ENCODE results near the gene SPATA31D4. TPM values are rescaled to one million over a fixed set of nuclear protein-coding genes. Genes with fewer than 3 reads are reported as not detected.

The SPATA31D4 gene
- total and polyA plus RNA-seq, 10 of the 15 experiments (the other 5 are each of a cell fraction or from before 2014, with no cell fraction given) = not detected

DNA sequence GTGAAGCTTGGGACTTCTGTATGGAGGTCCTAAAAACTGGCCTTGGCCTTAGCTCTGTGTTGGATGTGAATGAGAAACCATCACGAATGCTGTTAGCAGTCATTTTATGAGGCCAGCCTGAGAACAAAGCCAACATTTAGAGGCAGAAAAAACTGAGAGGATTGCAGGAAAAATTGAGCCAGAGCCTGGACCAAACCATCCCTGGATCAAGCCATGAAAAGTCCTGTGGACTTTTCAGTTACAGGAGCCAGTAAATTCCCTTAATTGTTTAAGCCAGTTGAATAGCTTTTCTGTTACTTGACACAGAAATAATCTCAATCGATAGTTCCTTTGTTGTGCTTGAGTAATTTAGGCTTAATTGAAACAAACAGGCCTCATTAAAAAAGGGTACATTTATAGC is 42.6 kb upstream of the SPATA31D4 start:
- RAD21 ChIA-PET (ENCODE audit: unreplicated experiment) = no interaction called here

More for the DNA sequence above, 42.6 kb upstream of the SPATA31D4 start:
- H3K27me3 ChIP-seq (replicated peaks in 1 of 2; ENCODE audit: control insufficient read depth in 2 of 2, insufficient read depth in 2 of 2, low read length in 1 of 2) = no peaks in the 10 kb centered on the region
- ATAC-seq (no peak), FAIRE-seq (no peak), DNase-seq (ENCODE audit: low read depth, low spot score) (no peak)
- no peaks in the 10 kb centered on the region for H3K36me3 ChIP-seq (ENCODE audit: control insufficient read depth in 2 of 2, insufficient read depth in 2 of 2, low read length in 1 of 2)
- SMC1A ChIA-PET (ENCODE audit: uncharacterized antibody, unreplicated experiment) = no interaction called here
- no peaks in the 10 kb centered on the region for H4K20me1 ChIP-seq (ENCODE audit: control insufficient read depth, insufficient read depth)
- in situ Hi-C loops (cut with MboI) = no loop called here
- no peak overlapping the region for H3K27ac ChIP-seq (ENCODE audit: control insufficient read depth, insufficient read depth)
- H3K9me3 ChIP-seq (replicated peaks; ENCODE audit: control insufficient read depth, insufficient read depth, low read length) = no peaks in the 10 kb centered on the region; the same call in 2 of the 3 replicates
- H2AFZ ChIP-seq (ENCODE audit: control insufficient read depth, low read depth, low read length) = no peak overlapping the region
- BruUV-seq (replicated peaks) = no TSS peak
- H3K79me2 ChIP-seq (ENCODE audit: control insufficient read depth, insufficient read depth, low read length) = no peaks in the 10 kb centered on the region
- no peak overlapping the region for H3K9ac ChIP-seq (ENCODE audit: control insufficient read depth, insufficient read depth, low read length)
- H3K4me2 ChIP-seq (ENCODE audit: control insufficient read depth, insufficient read depth) = no peak overlapping the region
- no peak overlapping the region for H3K4me3 ChIP-seq
- intact Hi-C loops (cut with micrococcal nuclease; ENCODE audit: unreplicated experiment) = no loop called here
- CTCF ChIA-PET = no interaction called here
- no peaks in the 10 kb centered on the region for H3K4me1 ChIP-seq (ENCODE audit: control insufficient read depth, insufficient read depth, low read length)
- TF ChIP-seq, protein P1, sequence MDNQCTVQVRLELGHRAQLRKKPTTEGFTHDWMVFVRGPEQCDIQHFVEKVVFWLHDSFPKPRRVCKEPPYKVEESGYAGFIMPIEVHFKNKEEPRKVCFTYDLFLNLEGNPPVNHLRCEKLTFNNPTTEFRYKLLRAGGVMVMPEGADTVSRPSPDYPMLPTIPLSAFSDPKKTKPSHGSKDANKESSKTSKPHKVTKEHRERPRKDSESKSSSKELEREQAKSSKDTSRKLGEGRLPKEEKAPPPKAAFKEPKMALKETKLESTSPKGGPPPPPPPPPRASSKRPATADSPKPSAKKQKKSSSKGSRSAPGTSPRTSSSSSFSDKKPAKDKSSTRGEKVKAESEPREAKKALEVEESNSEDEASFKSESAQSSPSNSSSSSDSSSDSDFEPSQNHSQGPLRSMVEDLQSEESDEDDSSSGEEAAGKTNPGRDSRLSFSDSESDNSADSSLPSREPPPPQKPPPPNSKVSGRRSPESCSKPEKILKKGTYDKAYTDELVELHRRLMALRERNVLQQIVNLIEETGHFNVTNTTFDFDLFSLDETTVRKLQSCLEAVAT (IDR thresholded peaks at IDR 0.05) = no peak
- no peak for TF ChIP-seq BMI1 (IDR thresholded peaks at IDR 0.05; ENCODE audit: borderline replicate concordance)
- TF ChIP-seq EED (IDR thresholded peaks at IDR 0.05; ENCODE audit: low read depth) = no peak
- TF ChIP-seq RFX5 (IDR thresholded peaks at IDR 0.05; ENCODE audit: low read depth, low read length) = no peak
- TF ChIP-seq IRF4 (IDR thresholded peaks at IDR 0.05; ENCODE audit: low read depth, low read length) = no peak
- no peak for TF ChIP-seq CHD4 (IDR thresholded peaks at IDR 0.05)
- no peak for TF ChIP-seq RAD51 (IDR thresholded peaks at IDR 0.05)
- no peak for TF ChIP-seq DPF2 (IDR thresholded peaks at IDR 0.05)
- no peak for TF ChIP-seq BHLHE40 (IDR thresholded peaks at IDR 0.05; ENCODE audit: borderline replicate concordance in 1 of 2, low read depth in 2 of 2, low read length in 1 of 2)
- no peak for TF ChIP-seq RUNX3 (IDR thresholded peaks at IDR 0.05; ENCODE audit: low read length)
- no peak for TF ChIP-seq MTA2 (IDR thresholded peaks at IDR 0.05; ENCODE audit: low read depth)
- no peak for TF ChIP-seq CREB1 (IDR thresholded peaks at IDR 0.05; ENCODE audit: low read depth)
- TF ChIP-seq STAT3 (IDR thresholded peaks at IDR 0.05; ENCODE audit: low read depth, low read length) = no peak
- TF ChIP-seq, protein P2, sequence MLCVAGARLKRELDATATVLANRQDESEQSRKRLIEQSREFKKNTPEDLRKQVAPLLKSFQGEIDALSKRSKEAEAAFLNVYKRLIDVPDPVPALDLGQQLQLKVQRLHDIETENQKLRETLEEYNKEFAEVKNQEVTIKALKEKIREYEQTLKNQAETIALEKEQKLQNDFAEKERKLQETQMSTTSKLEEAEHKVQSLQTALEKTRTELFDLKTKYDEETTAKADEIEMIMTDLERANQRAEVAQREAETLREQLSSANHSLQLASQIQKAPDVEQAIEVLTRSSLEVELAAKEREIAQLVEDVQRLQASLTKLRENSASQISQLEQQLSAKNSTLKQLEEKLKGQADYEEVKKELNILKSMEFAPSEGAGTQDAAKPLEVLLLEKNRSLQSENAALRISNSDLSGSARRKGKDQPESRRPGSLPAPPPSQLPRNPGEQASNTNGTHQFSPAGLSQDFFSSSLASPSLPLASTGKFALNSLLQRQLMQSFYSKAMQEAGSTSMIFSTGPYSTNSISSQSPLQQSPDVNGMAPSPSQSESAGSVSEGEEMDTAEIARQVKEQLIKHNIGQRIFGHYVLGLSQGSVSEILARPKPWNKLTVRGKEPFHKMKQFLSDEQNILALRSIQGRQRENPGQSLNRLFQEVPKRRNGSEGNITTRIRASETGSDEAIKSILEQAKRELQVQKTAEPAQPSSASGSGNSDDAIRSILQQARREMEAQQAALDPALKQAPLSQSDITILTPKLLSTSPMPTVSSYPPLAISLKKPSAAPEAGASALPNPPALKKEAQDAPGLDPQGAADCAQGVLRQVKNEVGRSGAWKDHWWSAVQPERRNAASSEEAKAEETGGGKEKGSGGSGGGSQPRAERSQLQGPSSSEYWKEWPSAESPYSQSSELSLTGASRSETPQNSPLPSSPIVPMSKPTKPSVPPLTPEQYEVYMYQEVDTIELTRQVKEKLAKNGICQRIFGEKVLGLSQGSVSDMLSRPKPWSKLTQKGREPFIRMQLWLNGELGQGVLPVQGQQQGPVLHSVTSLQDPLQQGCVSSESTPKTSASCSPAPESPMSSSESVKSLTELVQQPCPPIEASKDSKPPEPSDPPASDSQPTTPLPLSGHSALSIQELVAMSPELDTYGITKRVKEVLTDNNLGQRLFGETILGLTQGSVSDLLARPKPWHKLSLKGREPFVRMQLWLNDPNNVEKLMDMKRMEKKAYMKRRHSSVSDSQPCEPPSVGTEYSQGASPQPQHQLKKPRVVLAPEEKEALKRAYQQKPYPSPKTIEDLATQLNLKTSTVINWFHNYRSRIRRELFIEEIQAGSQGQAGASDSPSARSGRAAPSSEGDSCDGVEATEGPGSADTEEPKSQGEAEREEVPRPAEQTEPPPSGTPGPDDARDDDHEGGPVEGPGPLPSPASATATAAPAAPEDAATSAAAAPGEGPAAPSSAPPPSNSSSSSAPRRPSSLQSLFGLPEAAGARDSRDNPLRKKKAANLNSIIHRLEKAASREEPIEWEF (IDR thresholded peaks at IDR 0.05; ENCODE audit: insufficient replicate concordance, low read depth, low read length) = no peak
- no peak for TF ChIP-seq HDGF (IDR thresholded peaks at IDR 0.05)
- TF ChIP-seq EP300 (IDR thresholded peaks at IDR 0.05; ENCODE audit: borderline replicate concordance in 1 of 2, control insufficient read depth in 1 of 2, low read depth in 2 of 2, low read length in 2 of 2) = no peak
- TF ChIP-seq, protein P3, sequence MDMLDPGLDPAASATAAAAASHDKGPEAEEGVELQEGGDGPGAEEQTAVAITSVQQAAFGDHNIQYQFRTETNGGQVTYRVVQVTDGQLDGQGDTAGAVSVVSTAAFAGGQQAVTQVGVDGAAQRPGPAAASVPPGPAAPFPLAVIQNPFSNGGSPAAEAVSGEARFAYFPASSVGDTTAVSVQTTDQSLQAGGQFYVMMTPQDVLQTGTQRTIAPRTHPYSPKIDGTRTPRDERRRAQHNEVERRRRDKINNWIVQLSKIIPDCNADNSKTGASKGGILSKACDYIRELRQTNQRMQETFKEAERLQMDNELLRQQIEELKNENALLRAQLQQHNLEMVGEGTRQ (IDR thresholded peaks at IDR 0.05; ENCODE audit: borderline replicate concordance, low read depth, low read length) = no peak
- WGBS (ENCODE audit: insufficient coverage, insufficient replicate concordance, low lambda C conversion rate, missing lambda C conversion rate) = 2% methylated on average over 2 of the region's 2 CpGs
- POLR2A ChIA-PET = no interaction called here
